A549 (cell line): Measurements from ENCODE around the gene LEKR1.

ENCODE experiments used
- CTCF ChIP-seq: fragments of >200 bp; sonication (Bioruptor Twin); formaldehyde crosslinking; IDR thresholded peaks from 3 replicates; pipeline ENCODE4 v1.5.1; 2016
- HMGXB4 ChIP-seq: fragments of 250-450 bp; sonication (Bioruptor Pico); IDR thresholded peaks from 2 replicates; pipeline ENCODE4 v1.5.0; 2021; ENCODE audit warnings: mild to moderate bottlenecking, moderate library complexity, borderline replicate concordance
- KDM5A ChIP-seq: fragments of 200-600 bp; sonication (generic); IDR thresholded peaks from 2 replicates; pipeline ENCODE4 v1.6.1; 2016; ENCODE audit warnings: antibody characterized with exemption, mild to moderate bottlenecking
- MAFK ChIP-seq: fragments of 450-650 bp; IDR thresholded peaks from 2 replicates; pipeline ENCODE4 v1.6.1; 2014; ENCODE audit not compliant: partially characterized antibody
- POLR2A ChIP-seq: IDR thresholded peaks from 2 replicates; pipeline ENCODE4 v1.6.1; 2012; ENCODE audit warnings: mild to moderate bottlenecking, low read length
- REST ChIP-seq: fragments of 200-600 bp; sonication (generic); IDR thresholded peaks from 2 replicates; pipeline ENCODE4 v1.6.1; 2016; ENCODE audit warnings: antibody characterized with exemption, mild to moderate bottlenecking, moderate library complexity
- TF ChIP-seq, protein P1 (sequence below): fragments of 450-650 bp; IDR thresholded peaks from 2 replicates; pipeline ENCODE4 v1.6.1; 2014; ENCODE audit warnings: antibody characterized with exemption

DNA sequence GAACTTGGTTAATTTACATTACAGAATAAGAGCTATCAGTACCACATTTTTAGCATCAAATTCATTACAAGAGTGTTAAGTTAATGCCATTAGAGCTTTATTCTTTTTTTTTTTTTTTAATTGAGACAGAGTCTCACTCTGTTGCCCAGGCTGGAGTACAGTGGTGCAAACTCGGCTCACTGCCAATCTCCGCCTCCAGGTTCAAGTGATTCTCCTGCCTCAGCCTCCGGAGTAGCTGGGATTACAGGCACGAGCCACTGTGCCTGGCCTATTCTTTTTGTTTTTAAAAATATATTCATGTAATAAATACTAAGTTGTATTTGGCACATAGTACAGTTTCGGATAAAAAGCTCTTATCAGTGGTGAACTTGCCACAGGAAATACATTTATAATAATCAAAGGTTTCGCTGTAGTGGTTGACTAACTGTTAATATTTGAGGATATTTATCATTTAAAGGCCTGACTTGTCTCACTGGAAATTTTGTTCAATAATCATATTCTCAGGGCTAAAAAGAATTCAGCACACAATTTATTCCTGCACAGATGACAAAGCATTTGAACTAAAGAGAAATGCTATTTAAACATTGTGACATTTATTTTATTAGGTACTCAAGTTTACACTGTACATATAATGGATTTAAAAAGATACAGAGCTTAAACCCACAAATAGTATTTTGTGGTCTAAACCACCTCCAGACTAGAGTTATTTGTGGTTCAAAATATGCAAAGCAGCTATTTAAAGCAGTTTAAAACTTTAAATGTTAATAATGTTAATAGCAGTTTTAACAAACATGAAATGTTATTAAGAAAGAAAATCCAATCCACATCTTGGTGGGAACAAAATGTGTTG is 6.1 kb upstream of the LEKR1 start:
- TF ChIP-seq POLR2A = no peak
- TF ChIP-seq, protein P1, sequence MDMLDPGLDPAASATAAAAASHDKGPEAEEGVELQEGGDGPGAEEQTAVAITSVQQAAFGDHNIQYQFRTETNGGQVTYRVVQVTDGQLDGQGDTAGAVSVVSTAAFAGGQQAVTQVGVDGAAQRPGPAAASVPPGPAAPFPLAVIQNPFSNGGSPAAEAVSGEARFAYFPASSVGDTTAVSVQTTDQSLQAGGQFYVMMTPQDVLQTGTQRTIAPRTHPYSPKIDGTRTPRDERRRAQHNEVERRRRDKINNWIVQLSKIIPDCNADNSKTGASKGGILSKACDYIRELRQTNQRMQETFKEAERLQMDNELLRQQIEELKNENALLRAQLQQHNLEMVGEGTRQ = no peak
- TF ChIP-seq CTCF = no peak
- TF ChIP-seq HMGXB4 (CRISPR knock-in tag) = no peak
- TF ChIP-seq MAFK = no peak
- TF ChIP-seq REST = no peak
- TF ChIP-seq KDM5A = no peak
